HL-60 (cell line): Measurements from ENCODE around the gene B4GALNT4.
"Not testable (repeated sequence)": the region's sequence is repeated elsewhere in the genome, so short reads cannot be mapped to it uniquely, and the experiment has no call there.

Experiments
- DNase-seq, 2 experiments: peaks; one replicate each; pipeline ENCODE4 v3.0.0-alpha.2; 2010 to 2020; ENCODE audit warnings: low read depth in 1 of 2, low spot score in 1 of 2
- H3K27ac ChIP-seq: fragments of 250-450 bp; sonication (Bioruptor Pico); replicated peaks from 2 replicates; pipeline ENCODE4 v1.5.1; 2020; ENCODE audit warnings: mild to moderate bottlenecking, moderate library complexity
- H3K27me3 ChIP-seq: fragments of 250-450 bp; sonication (Bioruptor Pico); 2 replicates; pipeline ENCODE4 v1.5.1; 2021; ENCODE audit warnings: mild to moderate bottlenecking, moderate library complexity; ENCODE audit not compliant: insufficient read depth, poor library complexity, severe bottlenecking
- H3K4me3 ChIP-seq: replicated peaks from 2 replicates; pipeline ENCODE4 v1.5.1; 2011; ENCODE audit warnings: mild to moderate bottlenecking, control low read depth, low read length; ENCODE audit not compliant: insufficient read depth
- GABPA ChIP-seq: IDR thresholded peaks from 2 replicates; pipeline ENCODE4 v1.6.1; 2012; ENCODE audit warnings: low read depth
- POLR2AphosphoS5 ChIP-seq: IDR thresholded peaks from 2 replicates; pipeline ENCODE4 v1.6.1; 2012; ENCODE audit warnings: low read depth
- SPI1 ChIP-seq: IDR thresholded peaks from 2 replicates; pipeline ENCODE4 v1.6.1; 2012; ENCODE audit warnings: low read depth, mild to moderate bottlenecking, borderline replicate concordance
- TF ChIP-seq, protein P1 (sequence below): IDR thresholded peaks from 2 replicates; pipeline ENCODE4 v1.6.1; 2012; ENCODE audit warnings: low read depth; ENCODE audit not compliant: insufficient replicate concordance
- TF ChIP-seq, protein P2 (sequence below): IDR thresholded peaks from one replicate; pipeline ENCODE4 v1.5.1; 2011; ENCODE audit warnings: low read length, control low read depth, inconsistent platforms; ENCODE audit not compliant: insufficient read depth

B4GALNT4 gene

DNA sequence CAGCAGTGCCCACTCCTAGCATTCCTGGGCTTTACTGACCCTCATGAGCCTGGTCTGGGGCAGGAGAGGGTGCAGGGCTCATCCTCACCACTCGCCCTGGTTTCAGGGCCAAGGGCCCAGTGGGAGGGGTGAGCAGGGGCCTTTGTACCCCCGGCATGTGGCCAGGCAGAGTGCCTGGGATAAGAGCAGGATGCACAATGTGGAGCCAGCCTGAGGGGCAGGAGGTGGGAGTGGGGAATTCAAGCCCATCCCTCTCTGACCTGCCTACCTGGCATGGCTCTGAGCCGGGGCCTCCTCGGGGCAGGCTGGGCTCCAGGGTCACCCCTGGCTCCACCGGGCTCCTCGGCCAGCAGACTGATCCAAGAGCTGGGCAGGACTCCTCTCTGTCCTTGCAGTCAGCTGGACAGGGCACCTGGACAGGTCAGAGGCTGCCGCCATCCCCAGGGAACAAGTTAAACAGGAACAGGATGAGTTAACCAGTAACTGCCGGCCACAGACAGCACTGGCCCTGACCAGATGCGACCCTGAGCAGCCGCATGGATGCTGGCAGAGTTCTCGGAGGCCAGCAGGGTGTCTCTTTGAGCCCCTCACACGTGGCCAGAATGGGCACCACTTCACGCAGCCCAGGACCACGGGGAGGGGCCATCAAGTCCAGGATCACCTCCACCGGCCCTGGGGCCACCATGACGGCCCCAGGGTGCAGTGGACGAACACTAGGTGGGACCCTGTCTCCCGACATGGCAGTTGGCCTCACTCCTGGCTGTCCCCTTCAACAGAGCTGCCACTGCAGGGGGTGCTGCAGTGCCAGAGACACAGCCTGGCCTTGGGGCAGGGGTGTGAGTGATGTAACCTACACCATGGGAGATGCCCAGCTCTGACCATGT lies 40.5 kb downstream of the B4GALNT4 start:
- H3K27me3 ChIP-seq: no peaks in the 10 kb centered on the region
- H3K4me3 ChIP-seq: no peak overlapping the region
- DNase-seq: no peak
- TF ChIP-seq SPI1: no peak
- no peak for TF ChIP-seq GABPA
- TF ChIP-seq, protein P1, sequence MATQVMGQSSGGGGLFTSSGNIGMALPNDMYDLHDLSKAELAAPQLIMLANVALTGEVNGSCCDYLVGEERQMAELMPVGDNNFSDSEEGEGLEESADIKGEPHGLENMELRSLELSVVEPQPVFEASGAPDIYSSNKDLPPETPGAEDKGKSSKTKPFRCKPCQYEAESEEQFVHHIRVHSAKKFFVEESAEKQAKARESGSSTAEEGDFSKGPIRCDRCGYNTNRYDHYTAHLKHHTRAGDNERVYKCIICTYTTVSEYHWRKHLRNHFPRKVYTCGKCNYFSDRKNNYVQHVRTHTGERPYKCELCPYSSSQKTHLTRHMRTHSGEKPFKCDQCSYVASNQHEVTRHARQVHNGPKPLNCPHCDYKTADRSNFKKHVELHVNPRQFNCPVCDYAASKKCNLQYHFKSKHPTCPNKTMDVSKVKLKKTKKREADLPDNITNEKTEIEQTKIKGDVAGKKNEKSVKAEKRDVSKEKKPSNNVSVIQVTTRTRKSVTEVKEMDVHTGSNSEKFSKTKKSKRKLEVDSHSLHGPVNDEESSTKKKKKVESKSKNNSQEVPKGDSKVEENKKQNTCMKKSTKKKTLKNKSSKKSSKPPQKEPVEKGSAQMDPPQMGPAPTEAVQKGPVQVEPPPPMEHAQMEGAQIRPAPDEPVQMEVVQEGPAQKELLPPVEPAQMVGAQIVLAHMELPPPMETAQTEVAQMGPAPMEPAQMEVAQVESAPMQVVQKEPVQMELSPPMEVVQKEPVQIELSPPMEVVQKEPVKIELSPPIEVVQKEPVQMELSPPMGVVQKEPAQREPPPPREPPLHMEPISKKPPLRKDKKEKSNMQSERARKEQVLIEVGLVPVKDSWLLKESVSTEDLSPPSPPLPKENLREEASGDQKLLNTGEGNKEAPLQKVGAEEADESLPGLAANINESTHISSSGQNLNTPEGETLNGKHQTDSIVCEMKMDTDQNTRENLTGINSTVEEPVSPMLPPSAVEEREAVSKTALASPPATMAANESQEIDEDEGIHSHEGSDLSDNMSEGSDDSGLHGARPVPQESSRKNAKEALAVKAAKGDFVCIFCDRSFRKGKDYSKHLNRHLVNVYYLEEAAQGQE: no peak
- TF ChIP-seq, protein P2, sequence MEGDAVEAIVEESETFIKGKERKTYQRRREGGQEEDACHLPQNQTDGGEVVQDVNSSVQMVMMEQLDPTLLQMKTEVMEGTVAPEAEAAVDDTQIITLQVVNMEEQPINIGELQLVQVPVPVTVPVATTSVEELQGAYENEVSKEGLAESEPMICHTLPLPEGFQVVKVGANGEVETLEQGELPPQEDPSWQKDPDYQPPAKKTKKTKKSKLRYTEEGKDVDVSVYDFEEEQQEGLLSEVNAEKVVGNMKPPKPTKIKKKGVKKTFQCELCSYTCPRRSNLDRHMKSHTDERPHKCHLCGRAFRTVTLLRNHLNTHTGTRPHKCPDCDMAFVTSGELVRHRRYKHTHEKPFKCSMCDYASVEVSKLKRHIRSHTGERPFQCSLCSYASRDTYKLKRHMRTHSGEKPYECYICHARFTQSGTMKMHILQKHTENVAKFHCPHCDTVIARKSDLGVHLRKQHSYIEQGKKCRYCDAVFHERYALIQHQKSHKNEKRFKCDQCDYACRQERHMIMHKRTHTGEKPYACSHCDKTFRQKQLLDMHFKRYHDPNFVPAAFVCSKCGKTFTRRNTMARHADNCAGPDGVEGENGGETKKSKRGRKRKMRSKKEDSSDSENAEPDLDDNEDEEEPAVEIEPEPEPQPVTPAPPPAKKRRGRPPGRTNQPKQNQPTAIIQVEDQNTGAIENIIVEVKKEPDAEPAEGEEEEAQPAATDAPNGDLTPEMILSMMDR: no peak
- TF ChIP-seq POLR2AphosphoS5: no peak
- H3K27ac ChIP-seq: no peak overlapping the region

DNA sequence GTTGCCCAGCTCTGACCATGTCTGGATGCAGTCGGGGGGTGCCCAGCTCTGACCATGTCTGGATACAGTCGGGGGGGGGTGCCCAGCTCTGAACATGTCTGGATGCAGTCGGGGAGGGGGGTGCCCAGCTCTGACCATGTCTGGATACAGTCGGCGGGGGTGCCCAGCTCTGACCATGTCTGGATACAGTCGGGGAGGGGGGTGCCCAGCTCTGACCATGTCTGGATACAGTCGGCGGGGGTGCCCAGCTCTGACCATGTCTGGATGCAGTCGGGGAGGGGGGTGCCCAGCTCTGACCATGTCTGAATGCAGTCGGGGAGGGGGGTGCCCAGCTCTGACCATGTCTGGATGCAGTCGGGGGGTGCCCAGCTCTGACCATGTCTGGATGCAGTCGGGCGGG lies 41.4 kb downstream of the B4GALNT4 start:
- not testable (repeated sequence) for H3K27ac ChIP-seq, DNase-seq, H3K4me3 ChIP-seq, H3K27me3 ChIP-seq

DNA sequence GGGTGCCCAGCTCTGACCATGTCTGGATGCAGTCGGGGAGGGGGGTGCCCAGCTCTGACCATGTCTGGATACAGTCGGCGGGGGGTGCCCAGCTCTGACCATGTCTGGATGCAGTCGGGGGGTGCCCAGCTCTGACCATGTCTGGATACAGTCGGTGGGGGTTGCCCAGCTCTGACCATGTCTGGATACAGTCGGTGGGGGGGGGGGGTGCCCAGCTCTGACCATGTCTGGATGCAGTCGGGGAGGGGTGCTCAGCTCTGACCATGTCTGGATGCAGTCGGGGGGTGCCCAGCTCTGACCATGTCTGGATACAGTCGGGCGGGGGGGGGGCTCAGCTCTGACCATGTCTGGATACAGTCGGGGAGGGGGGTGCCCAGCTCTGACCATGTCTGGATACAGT lies 42.2 kb downstream of the B4GALNT4 start:
- H3K4me3 ChIP-seq, H3K27me3 ChIP-seq, H3K27ac ChIP-seq, DNase-seq: not testable (repeated sequence)

DNA sequence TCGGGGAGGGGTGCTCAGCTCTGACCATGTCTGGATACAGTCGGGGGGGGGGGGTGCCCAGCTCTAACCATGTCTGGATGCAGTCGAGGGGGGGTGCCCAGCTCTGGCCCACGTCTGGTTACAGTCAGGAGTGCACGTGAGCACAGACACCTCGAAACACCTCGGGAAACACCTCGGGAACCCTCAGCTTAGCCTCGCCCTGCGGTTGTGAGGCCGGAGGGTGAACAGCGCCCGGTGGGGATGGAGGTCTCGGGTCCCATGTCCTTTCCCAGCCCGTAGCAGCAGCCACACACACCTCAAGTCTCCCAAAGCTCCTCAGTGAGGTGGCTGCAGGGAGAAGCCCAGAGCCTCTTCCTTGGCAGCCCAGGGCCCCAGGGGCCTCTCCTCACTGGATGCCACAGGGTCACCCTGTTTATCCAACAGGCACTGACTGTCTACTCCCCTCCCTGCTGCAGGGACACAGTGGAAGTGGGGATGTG lies 43.4 kb downstream of the B4GALNT4 start:
- Histone ChIP-seq H3K4me3 (no peak overlapping the region), H3K27ac (peak overlapping the region; percentile 52), H3K27me3 (no peaks in the 10 kb centered on the region)
- DNase-seq: no peak
- TF ChIP-seq, protein P2: no peak
- TF ChIP-seq POLR2AphosphoS5 (no peak), SPI1 (no peak), GABPA (no peak)
- TF ChIP-seq, protein P1: no peak
